Measurements from ENCODE around the gene NME3.

The NME3 gene

DNA sequence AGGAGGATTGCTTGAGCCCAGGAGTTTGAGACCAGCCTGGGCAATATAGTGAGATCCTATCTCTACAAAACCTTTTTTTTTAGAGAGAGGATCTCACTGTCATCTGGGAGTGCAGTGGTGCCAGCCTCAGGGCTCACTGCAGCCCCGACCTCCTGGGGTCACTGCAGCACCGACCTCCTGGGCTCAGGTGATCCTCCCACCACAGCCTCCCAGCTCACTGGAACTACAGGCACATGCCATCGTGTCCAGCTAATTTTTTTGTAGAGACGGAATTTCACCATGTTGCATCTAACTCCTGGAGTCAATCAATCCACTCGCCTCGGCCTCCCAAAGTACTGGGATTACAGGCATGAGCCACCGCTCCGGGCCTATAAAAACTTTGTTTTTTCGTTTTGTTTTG, 50.0 kb downstream of the NME3 start:
- DNase-seq: no peak

Data from T-helper 9 cell (primary cell).